Gastroesophageal sphincter (tissue), 4 donors: ENCODE results near the gene HACL1. TPM values are rescaled to one million over a fixed set of nuclear protein-coding genes. Genes with fewer than 3 reads are reported as not detected.

ENCODE experiments used
- ATAC-seq: fragments of 150-250 bp; one replicate; pipeline ENCODE4 v1.9.1; 2016; ENCODE audit warnings: mild to moderate bottlenecking, moderate library complexity
- H3K27ac ChIP-seq, 4 donors: fragments of 200-600 bp; sonication (generic) in 3 of 4; 1 replicate in 3 of 4; 2 replicates in 1 of 4; pipeline ENCODE4 v1.5.1; 2016 to 2019
- H3K27me3 ChIP-seq: fragments of 200-600 bp; sonication (generic); one replicate; pipeline ENCODE4 v1.5.1; 2019
- H3K36me3 ChIP-seq, 2 donors: fragments of 200-600 bp; sonication (generic); one replicate each; pipeline ENCODE4 v1.5.1; 2019; ENCODE audit warnings: control low read depth in 1 of 2
- H3K4me1 ChIP-seq, 3 donors: fragments of 200-600 bp; sonication (generic); 1 replicate in 2 of 3; 2 replicates in 1 of 3; pipeline ENCODE4 v1.5.1; 2016 to 2019; ENCODE audit warnings: control low read depth in 2 of 3
- H3K4me3 ChIP-seq, 2 donors: fragments of 200-600 bp; sonication (generic); one replicate each; pipeline ENCODE4 v1.5.1; 2019; ENCODE audit warnings: mild to moderate bottlenecking in 1 of 2, moderate library complexity in 1 of 2
- H3K9me3 ChIP-seq, 3 donors: fragments of 200-600 bp; sonication (generic); one replicate each; pipeline ENCODE4 v1.5.1; 2017 to 2019; ENCODE audit warnings: control low read depth in 2 of 3
- CTCF ChIP-seq, 4 experiments: fragments of 200-600 bp in 2 of 4; fragments of 450-650 bp in 2 of 4; sonication (generic) in 1 of 4; IDR thresholded peaks; one replicate each; pipeline ENCODE4 v1.5.1; 2017 to 2019; ENCODE audit warnings: antibody characterized with exemption in 4 of 4, mild to moderate bottlenecking in 2 of 4, moderate library complexity in 2 of 4
- EP300 ChIP-seq: sonication (generic); formaldehyde crosslinking; IDR thresholded peaks from one replicate; pipeline ENCODE4 v1.6.1; 2017; ENCODE audit warnings: antibody characterized with exemption, mild to moderate bottlenecking
- POLR2A ChIP-seq, 2 donors: fragments of 450-650 bp; IDR thresholded peaks; one replicate each; pipeline ENCODE4 v1.6.1; 2017; ENCODE audit warnings: antibody characterized with exemption in 2 of 2, mild to moderate bottlenecking in 2 of 2, moderate library complexity in 1 of 2
- POLR2AphosphoS5 ChIP-seq: sonication (generic); formaldehyde crosslinking; IDR thresholded peaks from one replicate; pipeline ENCODE4 v1.6.1; 2017; ENCODE audit warnings: antibody characterized with exemption
- WGBS, 2 donors: methylation state at CpG; one replicate each; pipeline ENCODE4 v1.1.5; 2018; ENCODE audit warnings: low coverage in 1 of 2; 5-methylcytosine and 5-hydroxymethylcytosine counted together
- total RNA-seq, 4 donors: library from RNA; depleted of rRNA; stranded (reverse); fragments of >200 nt; gene quantifications; one replicate each; pipeline ENCODE4 v1.1.0, GENCODE V29; 2016

Gene HACL1
- total RNA-seq, 4 donors from 2014 or later, result 17.0 to 37.0 (median 20.4) TPM

DNA sequence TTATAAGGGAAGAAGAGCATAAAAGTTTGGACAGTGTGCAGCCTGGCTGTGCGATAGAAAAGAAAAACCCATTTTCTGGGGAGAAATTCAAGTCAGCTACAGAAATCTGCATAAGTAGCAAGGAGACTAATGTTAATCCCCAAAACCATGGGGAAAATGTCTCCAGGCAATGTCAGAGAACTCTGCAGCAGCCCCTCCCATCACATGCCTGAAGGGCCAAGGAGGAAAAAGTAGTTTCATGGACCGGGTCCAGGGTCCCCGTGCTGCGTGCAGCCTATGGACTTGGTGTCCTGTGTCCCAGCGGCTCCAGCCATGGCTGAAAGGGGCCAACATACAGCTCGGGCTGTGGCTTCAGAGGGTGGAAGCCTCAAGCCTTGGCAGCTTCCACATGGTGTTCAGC is 51.5 kb downstream of the HACL1 start:
- Histone ChIP-seq H3K27me3 (no peaks in the 10 kb centered on the region), H3K36me3 (peaks cover 0 to 41% of the 10 kb centered on the region in 2 donors), H3K27ac (no peak overlapping the region), H3K4me1 (no peaks in the 10 kb centered on the region), H3K9me3 (no peaks in the 10 kb centered on the region), H3K4me3 (no peak overlapping the region)
- no peak for ATAC-seq
- WGBS, 2 donors, result 63 to 100% methylated on average over 4 to 5 of the region's 6 CpGs
- TF ChIP-seq POLR2AphosphoS5, result no peak
- no peak for TF ChIP-seq POLR2A (IDR thresholded peaks at IDR 0.05)
- TF ChIP-seq CTCF (IDR thresholded peaks at IDR 0.05), result no peak
- no peak for TF ChIP-seq EP300

DNA sequence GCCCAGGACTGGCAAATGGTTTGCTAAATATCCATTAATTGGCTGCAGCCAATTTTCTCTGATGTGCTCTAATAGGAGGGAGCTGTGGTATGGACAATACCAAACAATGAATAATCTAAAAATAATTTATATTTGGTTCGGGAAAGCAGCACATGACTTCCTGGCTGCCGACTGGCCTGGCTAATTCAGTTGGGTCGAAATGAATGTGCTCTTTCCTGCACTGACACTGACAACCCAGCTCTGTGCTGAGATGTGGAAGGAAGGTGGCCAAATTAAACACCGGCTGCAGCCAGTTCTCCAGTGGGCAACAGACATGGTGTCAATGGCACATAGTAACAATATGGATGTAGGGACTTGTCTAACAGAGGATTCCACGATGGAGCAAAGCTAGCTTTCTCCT is 58.8 kb downstream of the HACL1 start:
- H3K4me3 ChIP-seq, result no peak overlapping the region
- 31 to 83% methylated on average over 1 to 5 of the region's 5 CpGs for WGBS, 2 donors
- no peaks in the 10 kb centered on the region for H3K4me1 ChIP-seq
- H3K27ac ChIP-seq, result no peak overlapping the region
- H3K36me3 ChIP-seq, result no peaks in the 10 kb centered on the region
- H3K9me3 ChIP-seq, result no peaks in the 10 kb centered on the region
- ATAC-seq, result no peak
- no peak for TF ChIP-seq POLR2A (IDR thresholded peaks at IDR 0.05)
- no peak for TF ChIP-seq CTCF (IDR thresholded peaks at IDR 0.05)
- no peaks in the 10 kb centered on the region for H3K27me3 ChIP-seq

DNA sequence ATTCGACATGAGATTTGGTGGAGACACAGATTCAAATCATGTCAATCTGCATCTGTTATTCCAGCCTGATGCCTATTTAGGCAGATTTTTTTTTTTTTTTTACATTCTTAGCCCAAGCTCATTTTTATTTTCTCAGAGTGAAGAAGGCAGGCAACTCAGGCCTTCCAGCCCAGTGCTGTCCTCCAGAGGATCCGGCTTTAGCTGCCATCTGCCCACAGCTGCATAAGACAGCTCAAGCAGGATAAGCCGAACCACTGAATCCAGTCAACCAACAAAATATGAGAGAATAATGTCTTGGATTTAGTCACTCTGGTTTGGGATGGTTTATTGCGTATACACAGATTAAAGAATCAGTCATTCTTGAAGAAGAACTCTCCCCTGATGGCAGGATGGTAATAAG is 60.0 kb downstream of the HACL1 start:
- no peak for TF ChIP-seq POLR2AphosphoS5
- TF ChIP-seq EP300, result no peak
- TF ChIP-seq CTCF (IDR thresholded peaks at IDR 0.05), result no peak
- TF ChIP-seq POLR2A (IDR thresholded peaks at IDR 0.05), result no peak
- H3K27ac ChIP-seq, result no peak overlapping the region
- H3K36me3 ChIP-seq, result no peaks in the 10 kb centered on the region
- no peak for ATAC-seq
- no peaks in the 10 kb centered on the region for H3K27me3 ChIP-seq
- H3K9me3 ChIP-seq, result no peaks in the 10 kb centered on the region
- no peaks in the 10 kb centered on the region for H3K4me1 ChIP-seq
- whole genome bisulfite sequencing, 2 donors, result 88 to 100% methylated on average over 1 to 4 of the region's 4 CpGs
- no peak overlapping the region for H3K4me3 ChIP-seq

DNA sequence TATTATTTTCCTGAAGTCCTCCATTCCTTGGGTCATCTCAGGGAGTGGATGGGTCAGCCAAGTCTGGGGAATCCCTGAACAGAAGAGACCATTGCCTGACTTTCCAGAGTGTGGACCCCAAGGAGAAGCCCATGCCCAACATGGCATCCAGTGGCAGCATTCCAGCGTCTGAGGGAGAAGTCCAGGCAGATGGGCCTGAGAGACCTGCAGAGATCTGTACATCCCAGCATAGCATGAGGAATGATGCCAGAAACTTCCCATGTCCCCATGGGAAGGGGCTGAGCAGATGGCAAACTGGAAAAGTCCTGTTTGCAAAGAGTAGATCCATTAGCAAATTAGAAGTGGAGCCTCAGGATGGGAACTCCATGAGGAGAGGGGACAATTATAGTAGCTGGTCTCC is 62.3 kb downstream of the HACL1 start:
- no peak for TF ChIP-seq POLR2AphosphoS5
- no peak for TF ChIP-seq EP300
- no peak for TF ChIP-seq CTCF (IDR thresholded peaks at IDR 0.05)
- no peak for TF ChIP-seq POLR2A (IDR thresholded peaks at IDR 0.05)
- no peak overlapping the region for H3K4me3 ChIP-seq
- no peak for ATAC-seq
- no peaks in the 10 kb centered on the region for H3K4me1 ChIP-seq
- no peaks in the 10 kb centered on the region for H3K27me3 ChIP-seq
- peaks cover 0 to 11% of the 10 kb centered on the region in 2 donors for H3K36me3 ChIP-seq
- no peak overlapping the region for H3K27ac ChIP-seq
- whole genome bisulfite sequencing, 2 donors, result no CpG with 5 or more reads among the region's 1 CpG
- H3K9me3 ChIP-seq, result no peaks in the 10 kb centered on the region

- WGBS, 2 donors, result 91 to 92% methylated on average over 2 of the region's 2 CpGs
- ATAC-seq, result no peak
- TF ChIP-seq POLR2AphosphoS5, result no peak
- no peak for TF ChIP-seq CTCF (IDR thresholded peaks at IDR 0.05)
- no peak for TF ChIP-seq POLR2A (IDR thresholded peaks at IDR 0.05)
- TF ChIP-seq EP300, result no peak
Measured at GRCh38 chr3:15538345-15538744, 63.0 kb downstream of the HACL1 start.

More at GRCh38 chr3:15538345-15538744, 63.0 kb downstream of the HACL1 start:
- Histone ChIP-seq H3K4me1 (no peaks in the 10 kb centered on the region), H3K27me3 (no peaks in the 10 kb centered on the region), H3K4me3 (no peak overlapping the region), H3K9me3 (no peaks in the 10 kb centered on the region), H3K36me3 (peaks cover 0 to 15% of the 10 kb centered on the region in 2 donors), H3K27ac (no peak overlapping the region)
